DMS153 treated with DMSO at 0.1 percent for 48 hours (cell line): ENCODE results near the gene CLCN5.

Experiments used
- DNase-seq: peaks from one replicate; lab custom pipeline; 2025; ENCODE audit not compliant: unreplicated experiment; lab: John Stamatoyannopoulos, UW

The CLCN5 gene

DNA sequence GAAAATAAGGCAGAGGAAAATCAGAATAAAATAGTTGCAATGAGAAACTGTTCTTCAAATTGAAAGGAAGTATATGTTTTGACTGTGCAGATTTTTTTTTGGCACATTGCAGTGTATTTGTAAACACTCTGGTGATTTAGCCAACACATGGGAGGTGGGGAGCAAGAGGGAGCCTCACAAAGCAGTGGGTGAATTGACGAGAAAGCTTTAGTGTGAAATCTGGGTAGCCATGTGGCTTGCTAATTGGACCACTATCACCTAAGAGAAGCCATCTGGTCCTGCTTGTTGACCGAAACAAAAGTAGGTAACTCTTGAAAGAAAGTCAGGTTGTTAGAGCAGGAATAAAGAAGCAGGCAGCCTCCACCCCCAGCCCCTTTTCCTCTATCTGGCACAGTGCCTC, 10.4 kb downstream of the CLCN5 start:
- DNase-seq, result no peak

DNA sequence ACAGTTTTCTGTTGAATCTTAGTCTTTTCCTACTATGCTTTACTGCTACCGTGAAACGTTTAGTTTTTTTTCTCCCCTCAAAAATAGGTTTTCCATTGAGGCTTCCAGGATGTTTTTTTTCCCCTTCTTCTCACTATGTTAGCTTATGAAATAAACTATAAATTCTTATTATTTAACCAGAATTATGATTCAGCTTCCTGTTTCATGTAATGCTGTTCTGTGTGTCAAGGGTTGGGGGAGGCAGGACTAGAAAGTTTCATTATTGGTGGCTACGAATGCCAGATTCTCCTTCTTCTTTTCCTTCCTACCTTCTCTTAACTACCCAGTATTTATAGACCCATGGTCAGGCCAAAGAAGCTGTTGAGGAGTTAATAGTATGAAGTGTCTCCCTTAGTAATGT, 11.8 kb downstream of the CLCN5 start:
- no peak for DNase-seq

DNA sequence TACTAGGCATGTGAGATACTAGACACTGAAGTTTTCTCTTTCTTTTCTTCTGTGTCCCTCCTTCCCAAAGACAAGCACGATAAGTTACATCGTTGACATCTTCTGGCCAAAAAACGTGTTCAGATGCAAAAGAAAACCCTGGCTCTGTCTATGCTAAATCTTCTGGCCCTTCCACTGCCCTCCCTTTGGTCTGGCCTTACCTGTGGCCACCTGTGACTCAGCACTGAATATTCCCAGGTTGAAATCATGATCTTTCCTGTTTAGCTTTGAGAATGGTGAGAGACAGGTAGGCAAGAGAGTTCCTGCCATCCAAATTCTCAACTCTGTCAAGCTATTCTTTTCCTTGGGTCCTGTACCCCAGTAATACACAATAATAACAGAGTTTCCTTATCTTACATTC, 12.3 kb downstream of the CLCN5 start:
- DNase-seq, result no peak

DNA sequence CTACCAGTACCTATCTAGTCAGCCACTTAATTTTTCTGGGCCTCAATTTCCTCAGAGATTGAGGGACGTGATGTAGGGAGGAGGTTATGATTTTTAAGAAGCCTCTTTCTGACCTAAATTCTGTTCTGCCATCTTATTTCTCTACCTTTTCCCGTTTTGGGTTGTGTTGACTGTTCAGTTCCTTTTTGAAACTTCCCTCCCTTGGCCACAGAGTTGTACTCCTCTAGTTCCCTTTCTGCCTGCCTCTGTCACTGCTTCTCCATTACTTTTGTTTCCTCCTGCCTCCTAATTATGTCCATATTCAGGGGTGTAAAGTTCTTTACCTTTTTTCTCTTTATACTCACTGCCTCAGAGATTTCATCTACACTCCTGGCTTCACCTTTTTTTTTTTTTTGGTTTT, 25.4 kb downstream of the CLCN5 start:
- no peak for DNase-seq

DNA sequence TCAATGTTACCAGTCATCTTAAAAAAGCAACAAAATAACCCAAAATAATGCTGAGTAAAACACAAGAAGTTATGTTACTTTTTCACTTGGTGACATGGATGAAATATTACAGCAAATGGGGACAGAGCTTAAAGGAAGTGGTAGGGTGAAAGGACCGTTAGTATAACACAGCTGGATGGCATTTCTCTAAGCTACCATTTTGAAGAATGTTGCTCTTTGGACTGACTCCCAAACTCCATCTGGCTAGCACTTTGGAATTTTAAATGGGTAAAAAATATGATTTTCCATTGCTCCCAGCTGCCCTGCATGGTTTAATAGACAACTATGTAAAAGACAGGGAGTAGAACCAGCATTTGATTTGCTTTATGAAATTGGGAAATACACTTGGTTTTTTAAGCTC, 27.6 kb downstream of the CLCN5 start:
- no peak for DNase-seq

DNA sequence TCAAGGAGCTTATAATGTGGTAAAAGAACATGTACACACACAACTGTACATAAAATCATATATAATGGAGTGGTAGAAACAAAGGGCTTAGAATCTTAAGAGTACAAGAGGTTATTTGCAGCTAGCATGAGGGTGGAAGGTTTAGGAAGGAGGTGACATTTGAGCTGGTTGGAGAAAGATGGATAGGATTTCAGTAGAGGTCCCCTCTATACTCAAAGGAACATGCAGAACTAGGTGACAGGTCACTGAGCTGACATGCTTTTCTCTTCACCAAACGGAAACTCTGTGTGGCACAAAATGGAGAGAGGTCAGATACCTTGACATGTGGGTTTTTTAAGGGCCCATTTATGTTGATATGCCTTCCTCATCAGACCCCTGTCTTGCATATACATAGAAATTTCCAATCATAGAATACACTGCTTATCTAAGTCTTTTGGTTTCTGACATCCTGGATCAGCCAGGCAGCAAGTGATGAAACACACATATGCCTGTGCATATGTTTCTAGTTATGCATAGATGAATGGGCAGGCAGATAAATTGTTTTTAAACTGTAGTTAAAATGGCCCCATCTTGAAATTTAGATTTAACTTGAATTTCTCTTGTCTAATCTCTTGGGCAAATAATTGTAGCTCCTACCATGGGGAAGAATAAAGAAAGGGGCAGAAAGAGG, 29.3 kb downstream of the CLCN5 start:
- DNase-seq, result no peak

DNA sequence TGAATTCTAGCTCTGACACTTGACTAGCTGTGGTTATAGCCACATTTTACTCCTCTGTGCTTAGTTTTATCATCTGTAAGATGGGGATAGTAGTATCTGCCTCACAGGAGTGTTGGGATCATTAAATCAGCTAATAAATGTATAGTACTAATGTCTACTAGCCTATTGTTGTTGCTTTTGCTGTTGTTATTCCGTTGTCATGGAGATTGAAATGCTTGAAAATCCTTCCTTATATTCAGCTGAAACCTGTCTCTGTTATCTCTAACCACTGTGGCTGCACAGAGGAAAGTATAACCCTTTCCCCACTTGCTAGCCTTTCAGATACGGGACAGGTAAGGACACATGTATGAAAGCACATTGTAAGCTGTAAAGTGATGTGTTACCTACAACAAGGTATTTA, 33.9 kb downstream of the CLCN5 start:
- no peak for DNase-seq

DNA sequence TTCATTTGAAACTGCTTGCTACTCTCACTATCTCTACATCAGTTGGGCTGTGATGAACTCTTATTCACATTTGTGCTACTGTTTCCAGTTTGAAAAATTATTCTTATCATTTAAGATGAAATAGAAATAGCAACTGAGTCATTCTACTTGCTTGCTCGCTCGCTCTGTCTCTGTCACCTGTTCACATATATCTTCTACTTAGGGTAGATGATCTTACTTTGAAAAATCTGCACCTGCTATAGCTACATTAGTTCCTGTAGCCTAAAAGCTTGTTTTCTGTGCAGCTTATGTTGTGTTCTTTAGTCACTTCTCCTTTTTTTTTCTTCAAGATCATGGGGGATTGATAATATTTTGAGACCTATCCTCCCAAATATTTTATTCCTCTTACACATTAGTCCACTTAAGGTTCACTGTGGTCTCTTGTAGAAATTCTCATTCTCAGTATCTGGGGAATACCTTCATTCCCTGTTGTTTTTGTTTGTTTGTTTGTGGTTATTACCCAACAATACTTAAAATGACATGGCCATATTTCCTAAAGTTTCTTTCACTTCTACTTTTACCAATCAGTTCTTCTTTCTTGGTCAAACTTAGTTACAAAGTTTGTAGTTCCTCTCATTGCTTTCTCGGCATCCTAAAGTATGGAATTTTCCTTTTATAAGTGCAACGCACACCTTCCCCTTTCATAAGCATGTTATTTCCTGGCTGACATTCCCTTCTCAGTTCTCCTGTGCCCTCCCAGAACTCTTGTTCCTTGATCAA, 36.5 kb downstream of the CLCN5 start:
- DNase-seq, result no peak

DNA sequence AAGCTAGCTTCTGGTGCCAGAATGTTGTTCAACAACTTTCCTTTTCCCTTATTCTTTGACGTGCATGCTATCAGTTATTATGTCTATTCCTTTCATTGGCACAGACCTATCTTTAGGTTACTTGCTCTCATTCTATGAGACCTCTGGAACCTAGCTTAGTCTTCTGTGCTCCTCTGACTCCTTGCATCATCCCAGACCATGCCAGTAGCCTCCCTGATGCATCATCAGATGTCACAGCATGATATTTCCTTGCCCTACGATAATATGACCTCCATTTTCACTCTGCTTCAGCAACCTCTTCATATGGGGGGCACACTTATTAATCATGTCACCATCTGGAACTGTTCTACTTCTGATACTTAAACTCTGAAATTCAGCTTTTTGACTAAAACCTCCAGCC, 37.2 kb downstream of the CLCN5 start:
- DNase-seq, result no peak

DNA sequence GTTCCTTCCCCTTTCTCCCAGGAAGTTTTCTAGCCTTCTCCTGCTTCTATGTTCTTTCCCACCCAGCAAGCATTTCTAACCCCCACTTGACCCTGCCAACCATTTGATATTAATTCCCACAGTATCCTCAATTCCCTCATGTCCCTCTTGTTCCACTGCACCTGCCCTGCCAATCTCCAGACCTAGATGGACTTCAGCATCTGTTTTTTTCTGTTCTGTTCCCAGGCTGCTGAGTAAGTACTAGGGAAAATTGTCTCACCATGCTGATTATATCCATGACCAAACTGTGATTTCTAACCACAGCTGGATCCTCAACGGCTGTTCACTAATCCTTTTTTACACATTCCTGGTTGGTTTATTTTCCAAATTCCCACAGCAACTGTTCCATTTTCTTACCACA, 37.7 kb downstream of the CLCN5 start:
- no peak for DNase-seq

DNA sequence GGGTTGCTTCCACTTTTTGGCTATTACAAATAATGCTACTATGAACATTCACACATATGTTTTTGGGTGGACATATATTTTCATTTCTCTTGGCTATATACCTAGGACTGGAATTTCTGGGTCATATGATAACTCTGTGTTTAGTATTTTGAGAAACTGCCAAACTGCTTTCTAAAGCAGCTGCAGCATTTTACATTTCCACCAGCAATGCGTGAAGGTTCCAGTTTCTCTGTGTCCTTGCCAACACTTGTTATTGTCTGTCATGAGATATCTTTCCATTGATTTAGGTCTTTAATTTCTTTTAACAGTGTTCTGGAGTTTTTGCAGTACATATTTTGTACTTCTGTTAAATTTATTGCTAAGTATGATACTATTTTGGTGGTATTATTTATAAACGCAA, 48.3 kb downstream of the CLCN5 start:
- DNase-seq, result no peak

DNA sequence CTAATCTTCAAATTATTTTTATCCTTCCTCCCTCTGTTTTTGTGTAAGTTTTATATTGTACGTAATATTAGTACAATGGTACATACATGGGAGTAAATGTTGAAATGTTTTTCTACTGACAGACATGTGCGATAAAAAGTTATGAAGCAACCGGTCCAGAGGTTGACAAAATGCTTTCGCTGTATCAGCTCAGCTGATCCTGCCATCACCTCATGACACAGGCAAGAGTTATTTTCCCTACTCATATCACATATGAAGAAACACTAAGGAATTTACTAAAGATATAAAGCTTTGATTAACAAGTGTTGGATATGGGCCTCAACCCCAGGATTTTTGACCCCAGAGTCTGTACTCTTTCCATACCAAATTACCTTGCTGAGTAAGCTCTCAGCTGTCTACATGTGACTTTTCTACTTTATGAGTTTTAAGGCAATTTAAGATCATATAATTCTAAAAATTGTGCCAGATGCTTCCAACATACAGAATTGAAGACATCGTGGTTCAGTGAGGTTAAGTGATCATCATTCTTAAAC, 50.0 kb downstream of the CLCN5 start:
- DNase-seq, result no peak

DNA sequence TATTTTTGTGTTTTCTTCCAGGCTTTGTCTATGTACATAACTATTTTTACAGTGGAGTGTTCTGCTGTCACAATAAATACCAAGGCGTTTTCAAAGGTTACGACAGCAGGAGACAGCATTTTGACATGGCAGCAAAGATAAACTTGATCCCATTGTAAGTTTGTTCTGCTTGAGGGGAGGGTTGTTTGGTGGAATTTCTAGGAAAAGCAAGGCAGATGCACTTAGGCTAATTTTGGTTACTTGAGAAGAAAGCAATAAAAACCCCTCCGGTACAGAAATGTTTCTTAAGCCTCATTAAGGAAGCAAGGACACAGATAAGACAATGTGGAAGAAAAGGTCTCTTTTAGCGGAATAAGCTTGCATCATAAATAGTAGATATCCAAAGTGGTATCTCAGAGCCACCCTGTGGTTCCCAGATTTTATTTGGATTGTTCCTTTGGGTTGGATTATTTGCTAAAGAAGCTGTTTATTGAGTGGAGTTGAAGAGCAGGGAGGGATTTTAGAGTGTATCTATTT, 54.3 kb downstream of the CLCN5 start:
- DNase-seq, result no peak

DNA sequence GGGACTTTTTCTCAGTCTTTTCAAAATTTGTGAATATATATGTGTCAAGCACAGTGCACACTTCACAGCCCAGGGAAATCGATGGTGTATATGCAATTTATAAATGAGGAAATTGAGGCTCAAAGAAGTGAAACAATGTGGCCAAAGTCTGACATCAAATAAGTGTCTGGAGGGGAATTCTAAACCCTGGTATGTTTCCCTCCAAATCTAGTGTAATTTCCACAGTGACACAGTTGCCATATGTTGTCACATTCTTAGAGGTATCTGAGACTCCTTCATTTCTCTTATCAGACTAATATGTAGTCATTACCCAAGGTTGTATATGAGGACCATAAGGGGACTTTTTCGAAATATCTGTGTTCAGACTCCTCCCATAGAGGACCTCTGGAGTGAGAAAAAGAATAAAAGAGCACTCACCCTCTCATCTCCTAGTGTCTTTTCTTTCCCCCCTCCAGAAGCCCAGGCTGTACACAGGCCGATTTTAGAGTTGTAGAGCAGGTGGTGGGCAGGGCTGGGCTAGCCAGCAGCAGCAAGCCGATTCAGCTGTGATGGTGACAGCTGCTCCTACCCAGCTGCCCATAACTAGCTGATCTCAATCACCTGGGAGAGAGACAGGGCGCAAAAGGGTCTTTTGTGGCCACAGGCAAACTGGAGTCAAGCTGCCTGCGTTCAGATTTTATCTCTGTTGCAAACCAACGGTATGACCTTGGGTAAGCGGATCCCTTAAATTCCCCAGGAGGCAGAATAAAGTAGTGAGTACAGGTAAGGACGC, 55.1 kb downstream of the CLCN5 start:
- DNase-seq, result no peak

DNA sequence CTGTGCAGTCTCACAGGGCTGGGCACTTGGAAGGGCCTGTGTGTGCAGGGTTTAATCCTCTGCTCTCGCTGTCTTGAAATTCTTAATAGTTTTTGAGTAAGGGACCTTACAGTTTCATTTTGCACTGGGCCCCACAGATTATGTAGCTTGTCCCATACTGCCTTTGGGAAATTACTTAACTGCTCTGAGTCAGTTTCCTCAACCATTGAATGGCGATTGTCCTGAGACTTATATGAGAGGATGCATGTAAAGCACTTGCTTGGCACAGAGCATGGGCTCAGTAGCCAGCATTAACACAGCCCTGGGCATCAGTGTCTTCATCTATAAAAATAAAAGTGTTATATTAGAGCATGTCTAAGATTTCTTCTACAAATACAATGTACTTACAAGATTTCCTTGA, 55.8 kb downstream of the CLCN5 start:
- no peak for DNase-seq

DNA sequence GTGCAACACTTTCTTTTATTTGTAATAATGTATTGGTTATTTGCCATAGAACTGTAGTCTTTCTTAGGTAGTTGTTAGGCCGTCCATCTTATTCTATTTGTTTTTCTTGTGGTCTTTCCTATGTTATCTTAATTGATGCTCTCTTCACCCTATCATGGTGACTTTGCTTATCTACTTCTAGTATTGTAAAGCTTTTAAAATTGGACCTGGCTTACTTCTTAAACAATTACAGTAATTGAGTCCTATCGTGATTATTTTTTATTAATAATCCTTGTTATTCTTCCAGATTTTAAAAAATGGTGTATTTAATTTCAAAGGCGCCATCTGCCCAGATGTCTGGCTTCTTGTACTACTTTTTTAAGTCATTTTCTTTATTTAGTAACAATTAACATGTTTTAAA, 63.7 kb downstream of the CLCN5 start:
- DNase-seq, result no peak

DNA sequence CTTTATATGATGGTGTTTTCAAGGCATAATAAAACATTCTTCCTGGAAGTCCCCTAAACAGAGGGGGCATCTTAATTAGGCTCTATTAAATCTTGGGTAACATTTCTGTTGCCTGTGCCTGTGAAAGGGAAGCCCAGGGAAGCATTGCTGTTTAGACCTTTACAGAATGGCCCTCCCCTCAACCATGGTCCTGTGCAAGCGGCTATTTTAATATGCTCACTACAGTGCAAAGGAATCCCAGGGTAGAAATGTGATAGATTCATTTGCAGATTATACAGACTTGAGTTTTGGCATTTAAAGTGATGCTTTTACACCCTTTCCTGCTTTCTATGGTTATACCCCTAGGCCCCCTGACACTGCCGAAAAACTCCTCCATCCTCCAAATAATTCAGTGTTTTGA, 65.3 kb downstream of the CLCN5 start:
- no peak for DNase-seq

DNA sequence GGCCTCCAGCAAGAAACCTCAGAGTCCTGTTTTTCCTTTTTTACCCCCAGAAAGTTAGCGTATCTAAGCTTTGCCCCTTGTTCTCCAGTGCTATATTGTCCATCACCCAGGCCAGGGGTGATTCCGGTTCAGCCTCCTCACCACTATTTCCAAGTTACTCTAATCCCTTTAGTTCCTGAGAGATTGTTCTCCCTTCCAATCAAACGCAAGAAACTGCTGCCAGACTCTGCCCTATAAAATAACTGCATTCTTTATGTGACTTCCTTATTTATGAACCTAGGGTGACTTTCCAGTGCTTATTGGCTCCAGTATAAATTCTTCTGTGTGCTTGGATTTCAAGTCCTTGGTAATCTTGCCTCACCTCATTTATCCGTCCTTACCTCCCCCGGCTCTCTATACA, 65.7 kb downstream of the CLCN5 start:
- DNase-seq, result no peak

DNA sequence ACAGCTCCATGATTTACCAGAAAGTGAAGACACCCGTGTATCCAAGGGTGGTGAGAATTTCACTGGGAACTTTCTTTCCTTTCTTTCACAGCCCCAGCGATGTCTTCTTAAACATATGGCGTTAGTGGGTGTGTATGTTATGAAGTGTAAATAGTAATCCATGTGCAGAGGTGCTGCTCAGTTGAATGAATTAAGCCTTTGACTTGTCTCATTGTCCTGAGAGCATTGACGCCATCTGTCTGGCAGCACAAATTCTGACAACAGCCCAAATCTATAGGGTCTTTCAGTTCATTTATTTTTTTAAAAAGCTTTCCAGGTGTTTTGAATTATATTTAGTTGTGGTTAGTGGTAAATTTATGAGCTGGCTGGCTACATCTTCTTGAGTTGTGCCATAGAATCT, 69.4 kb downstream of the CLCN5 start:
- DNase-seq, result no peak

DNA sequence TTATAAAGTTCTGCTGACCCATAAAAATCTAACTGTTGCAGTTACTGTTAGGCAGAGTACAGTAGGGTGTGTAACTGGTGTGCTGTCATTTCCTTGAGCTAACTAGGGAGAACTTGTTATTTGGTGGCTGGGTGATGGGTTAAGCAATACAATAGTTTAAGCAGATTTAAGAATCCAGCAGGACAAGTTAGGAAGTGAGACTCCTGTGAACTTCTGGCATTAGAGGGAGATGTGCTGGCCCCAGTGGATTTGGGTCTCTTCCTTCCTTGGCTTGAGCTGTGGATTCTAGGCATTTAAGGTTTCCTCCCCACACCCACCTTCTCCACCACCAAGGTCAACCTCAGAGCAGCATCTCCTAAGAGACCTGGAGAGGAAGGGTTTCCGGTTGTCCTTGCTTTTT, 70.5 kb downstream of the CLCN5 start:
- no peak for DNase-seq

DNA sequence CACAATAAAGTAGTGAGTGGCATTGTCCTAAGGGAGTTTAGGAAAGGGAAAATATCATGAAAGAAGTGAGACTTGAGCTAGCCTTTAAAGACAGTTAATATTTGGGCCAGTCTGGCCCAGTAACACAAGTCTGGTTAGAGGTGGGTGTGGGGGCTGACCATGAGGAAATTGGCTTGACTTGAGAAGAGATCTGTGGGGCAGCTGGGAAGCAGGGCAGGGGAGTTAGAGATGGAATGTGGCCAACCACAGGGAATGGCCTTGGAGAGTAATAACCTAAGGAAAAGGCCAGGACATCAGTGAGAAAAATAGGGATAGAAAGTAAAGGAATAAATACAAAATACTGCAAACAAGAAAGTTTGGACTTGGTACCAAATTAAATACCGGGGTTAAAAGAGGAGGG, 71.3 kb downstream of the CLCN5 start:
- no peak for DNase-seq
